Measurements from ENCODE around the gene BCL6B.

DNA sequence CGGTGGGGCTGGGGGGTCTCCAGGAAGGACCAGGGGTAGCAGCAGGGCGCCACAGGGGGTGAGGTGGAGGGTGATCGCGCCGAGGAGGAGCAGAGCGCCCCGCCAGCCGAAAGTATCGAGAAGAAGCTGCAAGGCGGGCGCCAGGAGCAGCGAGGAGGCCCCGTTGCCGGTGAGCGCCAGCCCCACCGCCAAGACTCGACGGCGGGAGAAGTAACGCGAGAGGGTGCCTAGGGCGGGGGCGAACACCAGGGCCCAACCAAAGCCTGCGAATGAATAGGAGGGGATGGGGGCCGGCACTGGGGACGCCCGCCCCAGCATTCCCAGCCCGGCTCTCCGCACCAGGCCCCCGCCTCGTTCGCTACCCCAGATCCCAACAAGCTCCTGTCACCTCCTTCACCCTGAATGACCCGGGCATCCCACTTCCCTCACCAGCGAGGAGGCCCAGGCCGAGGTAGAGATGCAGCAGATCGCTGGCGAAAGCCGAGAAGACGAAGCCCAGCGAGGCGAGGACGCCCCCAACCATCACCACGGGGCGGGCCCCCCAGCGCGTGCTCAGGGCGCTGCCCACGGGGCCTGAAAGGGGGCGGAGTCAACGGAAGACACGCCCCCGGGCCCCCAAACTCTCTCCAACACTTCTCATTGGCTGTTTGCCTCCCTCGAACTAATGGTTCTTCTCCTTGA, 19.8 kb downstream of the BCL6B start:
- TF ChIP-seq CTCF (conservative IDR thresholded peaks at IDR 0.05; ENCODE audit: low read depth in 2 of 2) (no peak), EZH2 (IDR thresholded peaks at IDR 0.05; ENCODE audit: low read depth, unreplicated experiment) (no peak), REST (IDR thresholded peaks at IDR 0.05; ENCODE audit: unreplicated experiment) (no peak), EZH2phosphoT487 (IDR thresholded peaks at IDR 0.05; ENCODE audit: unreplicated experiment) (no peak), POLR2AphosphoS5 (IDR thresholded peaks at IDR 0.05; ENCODE audit: low read depth) (no peak), CREB1 (CRISPR knock-in tag; IDR thresholded peaks at IDR 0.05; ENCODE audit: low read depth) (no peak), NANOG (IDR thresholded peaks at IDR 0.05; ENCODE audit: borderline replicate concordance) (no peak), ZNF114 (CRISPR knock-in tag; IDR thresholded peaks at IDR 0.05) (no peak)

All from GM23338 (cell line).